HG03135 (cell line): Measurements from ENCODE around the gene MIGA2.
A peak's percentile ranks its signal among the peaks of the same experiment; 100 is the strongest.
"Not testable (repeated sequence)": the region's sequence is repeated elsewhere in the genome, so short reads cannot be mapped to it uniquely, and the experiment has no call there.

Experiments
- ATAC-seq: cut with Tn5 transposase; IDR thresholded peaks from one replicate; pipeline ENCODE4 v1.9.1; 2021; ENCODE audit warnings: mild to moderate bottlenecking, moderate library complexity; ENCODE audit not compliant: unreplicated experiment

Gene MIGA2, protein sequence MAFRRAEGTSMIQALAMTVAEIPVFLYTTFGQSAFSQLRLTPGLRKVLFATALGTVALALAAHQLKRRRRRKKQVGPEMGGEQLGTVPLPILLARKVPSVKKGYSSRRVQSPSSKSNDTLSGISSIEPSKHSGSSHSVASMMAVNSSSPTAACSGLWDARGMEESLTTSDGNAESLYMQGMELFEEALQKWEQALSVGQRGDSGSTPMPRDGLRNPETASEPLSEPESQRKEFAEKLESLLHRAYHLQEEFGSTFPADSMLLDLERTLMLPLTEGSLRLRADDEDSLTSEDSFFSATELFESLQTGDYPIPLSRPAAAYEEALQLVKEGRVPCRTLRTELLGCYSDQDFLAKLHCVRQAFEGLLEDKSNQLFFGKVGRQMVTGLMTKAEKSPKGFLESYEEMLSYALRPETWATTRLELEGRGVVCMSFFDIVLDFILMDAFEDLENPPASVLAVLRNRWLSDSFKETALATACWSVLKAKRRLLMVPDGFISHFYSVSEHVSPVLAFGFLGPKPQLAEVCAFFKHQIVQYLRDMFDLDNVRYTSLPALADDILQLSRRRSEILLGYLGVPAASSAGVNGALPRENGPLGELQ

GRCh38 chr9:129036241-129036922 is at the start of gene MIGA2:
Gene MIGA2 (plus strand): TSS chr9:129036626. CDS start chr9:129040595, 3,969 bp downstream.
- peak; percentile 94 for ATAC-seq

DNA sequence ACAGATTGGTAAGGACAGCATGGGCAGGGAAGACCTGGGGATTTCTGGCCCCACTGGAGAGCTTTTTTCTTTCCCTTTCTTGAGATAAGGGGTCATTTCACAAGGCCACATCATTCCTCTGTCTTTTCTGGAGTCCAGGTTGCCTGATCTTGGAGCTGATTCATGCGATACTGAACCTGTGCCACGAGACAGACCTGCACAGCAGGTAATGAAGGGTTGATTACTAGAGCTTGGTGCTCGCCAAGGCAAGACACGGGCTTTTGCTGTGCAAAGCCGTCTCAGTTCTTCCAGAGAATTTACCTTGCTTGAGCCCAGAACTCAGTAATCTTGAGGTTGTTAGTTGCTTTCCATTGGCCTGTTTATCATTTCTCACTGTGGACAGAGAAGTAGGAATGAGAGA is 49.8 kb upstream of the MIGA2 start:
- no peak for ATAC-seq

- ATAC-seq: no peak
Measured at GRCh38 chr9:128987805-128988204, 48.6 kb upstream of the MIGA2 start.

DNA sequence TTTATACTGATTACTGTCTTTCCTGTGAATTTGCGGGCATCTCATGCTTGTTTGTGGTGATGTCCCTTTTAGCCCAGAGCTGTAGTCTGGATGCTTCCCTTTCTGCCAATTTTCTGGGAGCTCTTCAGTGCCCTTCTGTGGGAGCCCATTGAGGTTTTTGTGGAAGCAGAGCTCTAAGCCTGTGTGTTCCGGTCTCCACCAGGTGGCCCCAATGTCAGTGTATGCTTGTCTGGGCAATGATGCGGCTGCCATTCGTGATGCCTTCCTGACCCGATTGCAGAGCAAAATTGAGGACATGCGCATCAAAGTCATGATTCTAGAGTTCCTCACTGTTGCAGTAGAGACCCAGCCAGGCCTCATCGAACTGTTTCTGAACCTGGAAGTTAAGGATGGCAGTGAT is 43.4 kb upstream of the MIGA2 start:
- ATAC-seq: no peak

GRCh38 chr9:128995791-128996190 is 40.6 kb upstream of the MIGA2 start:
- ATAC-seq: no peak

DNA sequence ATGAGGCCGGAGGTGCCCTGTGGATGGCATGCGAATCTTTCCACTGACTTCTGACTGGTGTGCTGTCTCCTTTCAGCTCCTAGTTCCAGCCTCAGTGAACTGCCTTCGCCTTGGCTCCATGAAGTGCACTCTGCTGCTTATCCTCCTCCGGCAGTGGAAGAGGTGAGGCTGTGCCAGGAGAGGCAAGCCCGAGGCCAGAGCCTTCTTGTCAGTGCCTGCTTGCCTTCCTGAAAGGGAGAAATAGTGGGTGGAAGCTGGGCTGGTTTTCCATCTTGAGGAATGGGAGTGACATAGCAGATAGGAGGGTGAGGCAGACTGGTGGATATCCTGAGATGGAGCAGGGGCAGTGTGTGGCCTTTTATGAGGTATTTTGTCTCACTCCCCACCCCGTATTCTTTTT is 38.0 kb upstream of the MIGA2 start:
- ATAC-seq: no peak

DNA sequence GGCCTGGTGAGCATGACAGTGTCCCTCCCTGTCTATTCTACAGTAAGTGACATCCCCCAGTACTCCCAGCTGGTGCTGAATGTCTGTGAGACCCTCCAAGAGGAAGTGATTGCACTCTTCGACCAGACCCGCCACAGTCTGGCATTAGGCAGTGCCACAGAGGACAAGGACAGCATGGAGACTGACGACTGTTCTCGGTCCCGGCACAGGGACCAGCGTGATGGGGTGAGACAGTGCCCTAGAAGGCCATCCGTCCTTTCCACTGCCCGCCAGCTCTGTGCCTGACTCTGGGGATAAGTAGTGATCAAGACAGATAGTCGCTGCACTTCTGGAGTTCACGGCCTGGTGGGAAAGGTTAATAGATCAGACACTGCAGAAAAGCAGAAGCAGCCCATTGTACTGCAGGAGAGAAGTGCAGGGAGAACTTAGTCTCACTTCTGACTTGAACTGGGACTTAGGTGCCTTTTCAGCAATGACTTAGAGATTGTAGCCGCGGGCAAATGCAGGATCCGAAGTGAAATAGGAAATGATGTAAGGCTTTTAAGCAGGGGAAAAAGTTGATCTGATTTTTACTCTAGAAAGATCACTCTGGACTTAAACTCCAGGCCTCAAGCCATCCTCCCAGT is 36.7 kb upstream of the MIGA2 start:
- no peak for ATAC-seq

- ATAC-seq: no peak
Measured at GRCh38 chr9:129001504-129002325, 34.7 kb upstream of the MIGA2 start.

GRCh38 chr9:129002992-129003391 is 33.4 kb upstream of the MIGA2 start:
- ATAC-seq: no peak

DNA sequence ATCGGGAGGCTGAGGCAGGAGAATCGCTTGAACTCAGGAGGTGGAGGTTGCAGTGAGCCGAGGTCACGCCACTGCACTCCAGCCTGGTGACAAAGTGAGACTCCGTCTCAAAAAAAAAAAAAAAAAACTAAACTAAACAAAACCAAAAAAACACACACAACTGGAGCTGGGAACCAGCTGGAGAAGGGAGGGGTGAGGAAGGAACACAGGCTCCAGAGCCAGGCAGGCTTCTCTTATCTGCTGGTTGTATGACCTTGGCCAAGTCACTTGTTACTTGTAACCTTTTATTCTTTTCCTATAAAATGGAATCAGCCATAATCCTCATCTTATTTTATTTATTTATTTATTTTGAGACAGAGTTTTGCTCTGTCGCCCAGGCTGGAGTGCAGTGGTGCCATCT is 32.3 kb upstream of the MIGA2 start:
- ATAC-seq: not testable (repeated sequence)

DNA sequence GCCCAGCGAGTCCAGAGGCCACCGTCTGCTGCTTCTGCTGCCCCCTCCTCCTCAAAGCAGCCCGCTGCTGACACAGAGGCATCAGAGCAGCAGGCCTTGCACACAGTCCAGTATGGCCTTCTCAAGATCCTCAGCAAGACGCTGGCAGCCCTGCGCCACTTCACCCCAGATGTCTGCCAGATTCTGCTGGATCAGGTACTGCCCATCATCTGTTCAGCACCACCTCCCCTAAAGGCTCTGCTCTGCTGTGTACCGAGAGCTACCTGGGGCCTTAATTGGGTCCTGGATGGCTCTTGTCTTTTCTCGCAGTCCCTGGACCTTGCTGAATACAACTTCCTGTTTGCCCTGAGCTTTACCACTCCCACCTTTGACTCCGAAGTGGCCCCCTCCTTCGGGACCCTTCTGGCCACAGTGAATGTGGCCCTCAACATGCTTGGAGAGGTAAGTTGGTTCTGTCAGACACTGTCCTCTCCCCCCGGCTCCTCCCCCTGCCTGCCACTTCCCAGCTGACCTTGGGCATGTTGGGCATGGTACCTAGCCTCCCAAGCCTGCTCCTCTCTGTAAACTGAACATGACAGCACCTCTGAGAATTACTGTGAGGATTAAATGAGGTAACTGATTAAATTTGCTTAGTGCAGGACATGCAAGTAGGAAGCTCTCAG is 31.0 kb upstream of the MIGA2 start:
- ATAC-seq: no peak

GRCh38 chr9:129006328-129007034 is 29.9 kb upstream of the MIGA2 start:
- ATAC-seq: no peak

GRCh38 chr9:129007035-129007765 is 29.2 kb upstream of the MIGA2 start:
- no peak for ATAC-seq

- ATAC-seq: no peak
Measured at GRCh38 chr9:129007766-129008468, 28.5 kb upstream of the MIGA2 start.

GRCh38 chr9:129008469-129008965 is 27.9 kb upstream of the MIGA2 start:
- ATAC-seq: no peak

DNA sequence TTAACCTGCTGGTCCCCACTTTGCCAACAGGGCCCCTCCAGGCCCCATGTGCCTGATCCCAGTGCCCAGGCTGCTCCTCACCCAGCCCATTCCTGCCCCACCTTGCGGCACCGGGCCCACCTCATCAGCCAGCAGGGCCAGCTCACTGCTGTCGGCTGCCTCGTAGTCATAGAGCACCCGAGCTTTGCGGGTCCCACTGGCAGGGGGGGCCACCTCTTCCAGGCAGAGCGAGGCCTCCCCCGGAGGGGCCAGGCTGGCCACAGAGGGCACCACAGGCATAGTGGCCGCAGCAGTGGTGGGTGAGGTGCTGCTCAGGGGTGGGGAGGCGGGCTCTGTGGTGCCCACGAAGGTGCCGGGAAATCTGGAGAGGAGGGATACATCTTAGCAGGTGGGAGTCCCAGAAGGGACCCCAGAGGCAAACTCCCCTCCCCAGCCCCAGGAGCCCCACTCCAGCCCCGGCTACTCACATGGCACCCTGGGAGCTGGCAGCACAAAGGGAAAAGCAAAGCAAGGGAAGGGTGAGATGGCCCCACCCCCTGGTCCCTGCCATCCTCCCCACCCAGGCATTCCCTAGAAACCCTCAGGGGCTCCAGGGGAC is 27.3 kb upstream of the MIGA2 start:
- ATAC-seq: no peak

DNA sequence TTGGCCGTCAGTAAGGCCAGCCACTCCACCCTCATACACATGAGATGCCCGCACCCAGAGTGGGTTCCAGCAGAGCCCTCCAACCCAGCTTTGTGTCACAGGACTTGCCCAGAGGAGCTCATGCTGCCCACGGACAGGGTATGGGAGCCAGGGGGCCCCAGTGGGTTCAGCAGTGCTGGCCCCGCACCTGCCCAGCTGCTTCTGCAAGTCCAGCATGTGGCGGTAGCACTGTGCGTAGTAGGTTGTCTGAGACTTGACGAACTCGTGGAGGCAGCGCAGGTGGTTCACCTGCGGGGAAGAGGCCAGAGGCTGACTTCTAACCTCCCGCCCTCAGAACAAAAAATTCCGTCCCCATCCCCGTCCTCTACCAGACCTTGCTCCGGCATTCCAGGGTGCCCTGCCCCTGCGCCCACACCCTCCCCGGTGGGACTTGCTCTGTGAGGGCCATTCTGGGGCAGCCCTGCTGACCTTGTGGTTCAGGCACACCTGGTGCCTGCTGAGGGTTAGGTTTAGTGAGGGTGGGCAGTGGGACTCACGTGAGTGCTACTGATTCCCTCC is 26.8 kb upstream of the MIGA2 start:
- ATAC-seq: no peak
